Duodenal mucosa (tissue), 2 donors: ENCODE data around the gene LRP1.

Experiments used
- H3K27ac ChIP-seq: one replicate; pipeline ENCODE4 v1.7.0; 2013; ENCODE audit warnings: low read depth, low read length
- H3K27me3 ChIP-seq, 2 donors: one replicate each; pipeline ENCODE4 v1.7.0; 2013; ENCODE audit warnings: low read length in 2 of 2, control low read depth in 1 of 2; ENCODE audit not compliant: insufficient read depth in 2 of 2, control insufficient read depth in 1 of 2
- H3K36me3 ChIP-seq, 2 donors: one replicate each; pipeline ENCODE4 v1.7.0; 2013; ENCODE audit warnings: low read length in 2 of 2, control low read depth in 1 of 2; ENCODE audit not compliant: insufficient read depth in 2 of 2, control insufficient read depth in 1 of 2
- H3K4me1 ChIP-seq, 2 donors: one replicate each; pipeline ENCODE4 v1.7.0; 2013; ENCODE audit warnings: low read length in 2 of 2, control low read depth in 1 of 2; ENCODE audit not compliant: insufficient read depth in 2 of 2, control insufficient read depth in 1 of 2
- H3K4me3 ChIP-seq, 2 donors: one replicate each; pipeline ENCODE4 v1.7.0; 2013; ENCODE audit warnings: low read length in 2 of 2, low read depth in 1 of 2
- H3K9ac ChIP-seq, 2 donors: one replicate each; pipeline ENCODE4 v1.7.0; 2013; ENCODE audit warnings: low read length in 2 of 2, low read depth in 1 of 2
- H3K9me3 ChIP-seq, 2 donors: one replicate each; pipeline ENCODE4 v1.7.0; 2013; ENCODE audit warnings: low read length in 2 of 2, control low read depth in 1 of 2; ENCODE audit not compliant: control insufficient read depth in 1 of 2

The LRP1 gene

GRCh38 chr12:57191410-57191809 lies 63.1 kb downstream of the LRP1 start:
- H3K9me3 ChIP-seq: no peaks in the 10 kb centered on the region
- H3K36me3 ChIP-seq: peaks cover 65 to 100% of the 10 kb centered on the region in 2 donors
- no peaks in the 10 kb centered on the region for H3K27me3 ChIP-seq
- no peaks in the 10 kb centered on the region for H3K4me1 ChIP-seq
- H3K9ac ChIP-seq: no peak overlapping the region
- no peak overlapping the region for H3K27ac ChIP-seq
- no peak overlapping the region for H3K4me3 ChIP-seq

GRCh38 chr12:57192920-57193319 lies 64.6 kb downstream of the LRP1 start:
- H3K9me3 ChIP-seq: no peaks in the 10 kb centered on the region
- no peaks in the 10 kb centered on the region for H3K27me3 ChIP-seq
- no peaks in the 10 kb centered on the region for H3K4me1 ChIP-seq
- H3K36me3 ChIP-seq: peaks cover 59 to 100% of the 10 kb centered on the region in 2 donors
- no peak overlapping the region for H3K9ac ChIP-seq
- H3K27ac ChIP-seq: no peak overlapping the region
- H3K4me3 ChIP-seq: no peak overlapping the region

GRCh38 chr12:57193706-57194245 lies 65.5 kb downstream of the LRP1 start:
- no peaks in the 10 kb centered on the region for H3K9me3 ChIP-seq
- peaks cover 58 to 100% of the 10 kb centered on the region in 2 donors for H3K36me3 ChIP-seq

GRCh38 chr12:57194253-57194652 lies 66.0 kb downstream of the LRP1 start:
- peaks cover 63 to 100% of the 10 kb centered on the region in 2 donors for H3K36me3 ChIP-seq

More at GRCh38 chr12:57193706-57194245, 65.5 kb downstream of the LRP1 start:
- Histone ChIP-seq H3K9ac (no peak overlapping the region), H3K27me3 (no peaks in the 10 kb centered on the region), H3K4me1 (no peaks in the 10 kb centered on the region), H3K4me3 (no peak overlapping the region), H3K27ac (no peak overlapping the region)

GRCh38 chr12:57195186-57195585 lies 66.9 kb downstream of the LRP1 start:
- no peaks in the 10 kb centered on the region for H3K27me3 ChIP-seq

More at GRCh38 chr12:57194253-57194652, 66.0 kb downstream of the LRP1 start:
- Histone ChIP-seq H3K4me3 (no peak overlapping the region), H3K9ac (no peak overlapping the region), H3K27ac (no peak overlapping the region), H3K27me3 (no peaks in the 10 kb centered on the region), H3K9me3 (no peaks in the 10 kb centered on the region), H3K4me1 (no peaks in the 10 kb centered on the region)

GRCh38 chr12:57195611-57196371 lies 67.5 kb downstream of the LRP1 start:
- Histone ChIP-seq H3K36me3 (peaks cover 69 to 97% of the 10 kb centered on the region in 2 donors), H3K27me3 (no peaks in the 10 kb centered on the region), H3K4me3 (no peak overlapping the region), H3K4me1 (no peaks in the 10 kb centered on the region), H3K9ac (no peak overlapping the region), H3K9me3 (no peaks in the 10 kb centered on the region), H3K27ac (no peak overlapping the region)

More at GRCh38 chr12:57195186-57195585, 66.9 kb downstream of the LRP1 start:
- Histone ChIP-seq H3K9ac (no peak overlapping the region), H3K4me1 (no peaks in the 10 kb centered on the region), H3K4me3 (no peak overlapping the region), H3K27ac (no peak overlapping the region), H3K36me3 (peaks cover 71 to 98% of the 10 kb centered on the region in 2 donors), H3K9me3 (no peaks in the 10 kb centered on the region)

- H3K27me3 ChIP-seq: no peaks in the 10 kb centered on the region
- peaks cover 70 to 97% of the 10 kb centered on the region in 2 donors for H3K36me3 ChIP-seq
- no peak overlapping the region for H3K4me3 ChIP-seq
- H3K27ac ChIP-seq: no peak overlapping the region
- no peaks in the 10 kb centered on the region for H3K9me3 ChIP-seq
- no peak overlapping the region for H3K9ac ChIP-seq
- H3K4me1 ChIP-seq: no peaks in the 10 kb centered on the region
Observed at GRCh38 chr12:57196439-57196838, 68.2 kb downstream of the LRP1 start.

GRCh38 chr12:57196956-57197355 lies 68.7 kb downstream of the LRP1 start:
- Histone ChIP-seq H3K27me3 (no peaks in the 10 kb centered on the region), H3K36me3 (peaks cover 69 to 97% of the 10 kb centered on the region in 2 donors), H3K4me3 (no peak overlapping the region), H3K9me3 (no peaks in the 10 kb centered on the region), H3K9ac (no peak overlapping the region), H3K4me1 (no peaks in the 10 kb centered on the region), H3K27ac (no peak overlapping the region)

- Histone ChIP-seq H3K9ac (no peak overlapping the region), H3K4me3 (no peak overlapping the region), H3K36me3 (peaks cover 55 to 97% of the 10 kb centered on the region in 2 donors), H3K9me3 (no peaks in the 10 kb centered on the region), H3K27ac (no peak overlapping the region), H3K4me1 (no peaks in the 10 kb centered on the region), H3K27me3 (no peaks in the 10 kb centered on the region)
Observed at GRCh38 chr12:57198329-57198728, 70.0 kb downstream of the LRP1 start.

- Histone ChIP-seq H3K27me3 (no peaks in the 10 kb centered on the region), H3K9ac (no peak overlapping the region), H3K27ac (no peak overlapping the region), H3K9me3 (no peaks in the 10 kb centered on the region), H3K36me3 (peaks cover 52 to 97% of the 10 kb centered on the region in 2 donors), H3K4me1 (no peaks in the 10 kb centered on the region), H3K4me3 (no peak overlapping the region)
Observed at GRCh38 chr12:57199191-57199590, 70.9 kb downstream of the LRP1 start.
